ENCODE results near the gene TFF2.

TFF2 gene

GRCh38 chr21:42305707-42306147 is 45.1 kb downstream of the TFF2 start:
- DNase-seq (ENCODE audit: low read depth in 2 of 2), result no peak

DNA sequence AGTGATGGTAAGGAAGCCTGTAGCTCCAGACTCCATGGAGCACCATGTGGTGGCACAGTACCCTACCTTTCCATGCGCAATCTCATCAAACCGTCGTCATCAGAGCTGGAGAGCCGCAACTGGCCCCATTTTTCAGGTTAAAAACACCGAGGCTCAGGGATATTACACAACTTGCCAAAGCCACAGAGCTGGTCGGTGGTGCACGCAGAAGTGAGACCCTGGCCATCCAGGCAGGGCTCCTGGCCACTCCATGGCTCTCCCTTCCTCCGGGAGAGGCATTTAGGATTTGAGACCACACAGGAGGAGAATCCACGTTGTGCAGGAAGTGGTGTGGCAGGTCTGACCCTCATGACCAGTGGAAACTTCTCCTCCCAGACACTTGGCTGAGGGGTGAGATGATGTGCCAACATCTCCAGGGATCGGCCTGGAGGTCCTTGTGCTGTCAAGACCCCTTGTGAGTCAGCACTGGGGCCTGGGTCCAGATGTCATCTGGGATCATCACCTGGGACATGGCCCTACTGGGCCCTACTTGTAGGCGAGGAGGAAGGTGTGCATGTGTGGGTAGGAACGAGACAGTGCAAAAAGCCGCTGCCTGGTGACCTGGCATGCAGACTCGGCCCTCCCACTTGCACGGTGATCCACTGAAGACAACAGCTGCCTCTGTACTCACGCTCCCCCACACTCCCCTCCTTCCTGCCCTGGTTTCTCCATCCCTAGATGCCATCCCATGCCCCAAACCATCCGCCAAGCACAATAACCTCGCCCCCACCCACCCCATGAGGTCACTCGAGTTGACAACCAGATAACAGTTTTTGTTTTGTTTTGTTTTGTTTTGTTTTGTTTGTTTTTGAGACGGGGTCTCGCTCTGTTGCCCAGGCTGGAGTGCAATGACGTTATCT is 46.0 kb downstream of the TFF2 start:
- no peak for DNase-seq (ENCODE audit: low read depth in 2 of 2)

GRCh38 chr21:42303443-42303842 is 47.4 kb downstream of the TFF2 start:
- DNase-seq (ENCODE audit: low read depth in 2 of 2), result no peak

GRCh38 chr21:42302794-42303193 is 48.0 kb downstream of the TFF2 start:
- no peak for DNase-seq (ENCODE audit: low read depth in 2 of 2)

DNA sequence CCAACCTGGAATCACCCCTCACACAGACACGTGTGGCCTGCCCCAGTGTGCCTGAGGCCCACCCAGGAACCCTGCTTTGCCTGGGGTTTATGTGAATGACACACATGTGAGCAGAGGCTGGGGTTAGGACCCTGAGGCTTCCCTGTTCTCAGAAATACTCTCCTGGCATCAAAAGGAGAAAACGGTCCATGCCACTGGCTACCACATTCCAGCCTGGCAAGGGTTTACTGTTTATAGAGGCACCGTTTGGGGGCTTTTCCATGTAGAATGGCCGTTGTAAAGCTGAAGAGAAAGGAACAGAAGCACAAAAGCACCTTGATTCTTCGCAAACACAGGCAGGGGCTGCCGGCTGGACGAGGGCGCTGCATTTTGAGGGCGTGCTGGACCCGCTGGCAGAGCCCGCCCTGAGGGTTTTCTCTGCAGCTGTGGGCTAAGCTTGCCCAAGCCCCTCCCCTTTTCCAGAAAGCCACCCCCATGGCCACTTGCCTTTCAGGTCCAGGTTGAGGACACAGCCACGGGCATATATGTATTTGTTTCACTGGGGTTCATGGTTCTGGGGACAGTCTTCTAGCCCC is 48.6 kb downstream of the TFF2 start:
- DNase-seq (ENCODE audit: low read depth in 2 of 2), result no peak

DNA sequence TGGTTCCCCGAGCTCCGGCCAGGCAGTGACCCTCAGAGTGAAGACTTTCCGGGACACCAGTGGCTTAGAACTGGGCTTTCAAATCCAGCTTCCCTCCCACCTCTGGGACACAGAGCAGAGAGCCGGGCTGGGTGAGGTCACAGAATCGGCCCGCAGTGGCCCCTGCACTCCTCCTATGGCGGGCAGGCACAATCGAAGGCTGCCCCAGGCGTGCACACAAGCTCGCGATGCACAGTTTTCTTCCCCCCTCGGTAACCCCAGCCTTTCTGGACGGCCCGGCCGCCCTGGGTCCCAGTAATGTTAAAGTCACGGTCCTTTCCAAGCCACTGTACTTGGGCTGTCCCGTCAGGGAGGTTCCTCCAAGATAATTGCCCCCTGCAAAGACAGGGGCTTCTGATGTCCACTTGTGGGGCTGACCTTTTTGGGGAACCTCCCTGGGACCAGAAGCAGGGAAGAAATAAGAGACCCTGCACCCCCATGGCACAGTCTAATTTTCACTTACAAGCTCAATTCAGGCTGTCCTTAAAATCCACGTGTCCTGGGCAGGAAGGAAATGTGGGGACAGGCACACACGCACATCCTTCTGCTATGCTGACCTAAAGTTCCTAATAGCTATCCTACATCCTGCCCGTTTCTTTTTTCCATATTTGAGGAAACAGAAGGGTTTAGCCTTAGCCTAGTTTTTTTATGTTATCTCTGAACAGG is 49.3 kb downstream of the TFF2 start:
- DNase-seq (ENCODE audit: low read depth in 2 of 2), result no peak

DNA sequence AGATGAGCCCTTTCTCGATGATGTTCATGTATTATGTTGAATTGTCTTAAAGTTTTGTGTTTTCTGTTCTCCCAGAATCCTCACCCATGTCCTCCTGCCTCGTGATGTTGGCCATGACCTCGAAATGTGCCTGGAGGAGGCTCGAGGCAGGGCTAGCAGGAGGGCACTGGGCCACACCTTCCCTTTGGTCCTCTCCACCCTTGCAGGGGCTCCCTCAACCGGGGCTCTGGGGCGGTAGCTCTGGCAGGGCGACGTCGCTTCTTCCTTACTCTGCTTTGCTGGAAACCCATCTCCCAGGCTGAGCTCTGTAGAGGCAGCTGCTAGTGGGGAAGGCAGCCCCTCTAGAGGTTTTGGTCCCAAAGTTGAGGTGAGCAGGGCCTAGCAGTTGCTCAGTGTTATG is 49.8 kb downstream of the TFF2 start:
- no peak for DNase-seq (ENCODE audit: low read depth in 2 of 2)

DNA sequence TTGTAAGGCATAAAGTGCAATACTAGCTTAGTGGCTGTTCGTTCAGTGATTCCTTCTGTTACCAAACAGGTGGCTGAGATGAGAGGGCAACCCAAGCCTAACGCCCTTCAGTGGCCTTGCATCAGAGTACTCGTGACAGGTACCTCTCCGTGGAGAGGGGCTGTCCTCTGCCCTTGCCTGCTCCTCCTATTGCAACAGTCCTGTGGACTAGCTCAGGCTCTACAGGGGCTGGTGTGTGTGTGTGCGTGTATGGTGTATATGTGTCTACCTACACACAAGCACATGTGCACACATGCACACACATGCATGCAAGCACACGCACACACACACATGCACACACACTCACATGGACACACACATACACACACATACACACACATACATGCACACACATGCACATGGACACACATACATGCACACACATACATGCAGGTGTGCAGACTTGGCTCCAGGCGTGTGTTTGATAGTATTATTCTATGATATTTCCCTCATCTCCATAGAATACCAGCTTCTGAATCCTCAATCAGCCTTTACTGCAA is 50.7 kb downstream of the TFF2 start:
- DNase-seq (ENCODE audit: low read depth in 2 of 2), result no peak

- peak in 1 of 2 donors; percentile 17 for DNase-seq (ENCODE audit: low read depth in 2 of 2)
Measured at GRCh38 chr21:42299324-42300044, 51.3 kb downstream of the TFF2 start.

DNA sequence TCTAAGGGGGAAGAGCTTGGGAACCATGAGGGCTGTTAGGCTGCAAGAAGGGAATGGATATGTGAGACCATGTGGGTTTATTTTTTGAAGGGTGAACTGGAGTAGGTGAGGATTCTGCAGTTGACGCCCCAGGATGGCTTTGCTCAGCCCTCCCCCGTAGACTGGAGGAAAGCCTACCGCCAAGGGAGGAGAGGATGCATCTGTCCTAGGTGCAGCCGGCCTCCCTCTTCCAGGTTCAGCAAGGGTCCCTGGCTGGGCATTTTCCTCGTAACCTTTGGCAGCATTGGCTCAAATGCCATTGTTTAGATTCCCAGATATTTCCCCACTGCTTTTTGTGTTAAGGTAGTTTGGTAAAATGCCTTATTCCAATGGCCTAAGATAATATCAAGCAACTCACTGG is 52.1 kb downstream of the TFF2 start:
- DNase-seq (ENCODE audit: low read depth in 2 of 2), result no peak

DNA sequence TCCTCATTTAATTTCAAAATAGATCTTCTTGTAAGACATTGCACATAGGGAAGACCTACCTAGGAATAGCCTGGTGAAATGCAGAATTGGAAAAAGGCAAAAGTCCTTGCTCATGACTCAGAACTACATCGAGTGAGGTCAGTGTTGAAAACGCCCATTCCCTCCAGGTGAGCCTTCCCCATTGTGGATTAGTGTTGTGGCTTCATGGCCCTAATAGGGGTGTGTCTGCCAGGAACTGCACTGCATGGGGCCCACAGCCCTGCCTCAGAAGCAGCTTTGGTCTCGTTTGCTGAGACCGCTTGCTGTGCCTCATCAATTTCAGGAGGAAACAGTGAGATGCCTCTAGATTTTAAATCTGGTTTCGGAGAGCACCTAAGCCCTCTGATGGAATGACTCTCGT is 52.6 kb downstream of the TFF2 start:
- DNase-seq (ENCODE audit: low read depth in 2 of 2), result no peak

DNA sequence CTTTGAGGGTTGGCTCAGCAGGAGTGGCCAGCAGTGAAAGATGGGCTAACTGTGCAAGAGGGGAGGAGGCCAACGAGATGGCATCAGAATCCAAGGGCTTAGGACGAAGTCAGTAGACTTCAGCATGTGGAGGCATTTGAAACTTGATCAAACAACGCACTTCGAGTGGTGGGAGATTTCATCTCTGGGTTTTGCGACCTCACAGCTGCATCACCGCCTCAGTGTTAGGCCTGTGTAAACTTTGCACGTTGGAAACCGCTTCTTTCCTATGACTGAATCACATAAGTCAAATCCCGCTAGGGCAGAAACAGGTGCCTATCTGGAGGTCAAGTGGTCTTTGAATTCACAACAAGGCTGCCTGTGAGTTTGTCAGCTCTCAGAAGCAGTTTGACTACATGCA is 53.4 kb downstream of the TFF2 start:
- DNase-seq (ENCODE audit: low read depth in 2 of 2), result no peak

- no peak for DNase-seq (ENCODE audit: low read depth in 2 of 2)
Measured at GRCh38 chr21:42296501-42296900, 54.3 kb downstream of the TFF2 start.

Data from stimulated activated CD8-positive, alpha-beta memory T cell treated with anti-CD3 and anti-CD28 coated beads, Interleukin-2, amount 100 ng/mL, for 48 hours (primary cell).